Measurements from ENCODE around the gene AIFM1.
A peak's percentile ranks its signal among the peaks of the same experiment; 100 is the strongest.

The AIFM1 gene

GRCh38 chrX:130170752-130171445, 5.3 kb upstream of the AIFM1 start:
- no peak for DNase-seq (ENCODE audit: low spot score)

GRCh38 chrX:130167040-130167439, 1.4 kb upstream of the AIFM1 start:
- DNase-seq (ENCODE audit: low spot score): no peak

- DNase-seq (ENCODE audit: low spot score): no peak
These were observed 799 bp upstream of the AIFM1 start for GRCh38 chrX:130166503-130166777.

GRCh38 chrX:130165181-130165702, 399 bp downstream of the AIFM1 start:
- no peak for DNase-seq (ENCODE audit: low spot score)

- no peak for DNase-seq (ENCODE audit: low spot score)
These were observed 2.2 kb downstream of the AIFM1 start for GRCh38 chrX:130163398-130163797.

GRCh38 chrX:130162094-130162735, 3.4 kb downstream of the AIFM1 start:
- DNase-seq (ENCODE audit: low spot score): no peak

- no peak for DNase-seq (ENCODE audit: low spot score)
These were observed 5.9 kb downstream of the AIFM1 start for GRCh38 chrX:130159776-130160175.

GRCh38 chrX:130158311-130158710, 7.3 kb downstream of the AIFM1 start:
- DNase-seq (ENCODE audit: low spot score): no peak

- no peak for DNase-seq (ENCODE audit: low spot score)
These were observed 10.1 kb downstream of the AIFM1 start for GRCh38 chrX:130155564-130155963.

GRCh38 chrX:130147631-130148030, 18.0 kb downstream of the AIFM1 start:
- no peak for DNase-seq (ENCODE audit: low spot score)

GRCh38 chrX:130145123-130145522, 20.5 kb downstream of the AIFM1 start:
- no peak for DNase-seq (ENCODE audit: low spot score)

GRCh38 chrX:130144509-130144908, 21.1 kb downstream of the AIFM1 start:
- DNase-seq (ENCODE audit: low spot score): peak; percentile 15

- DNase-seq (ENCODE audit: low spot score): no peak
These were observed 26.0 kb downstream of the AIFM1 start for GRCh38 chrX:130139474-130140201.

GRCh38 chrX:130136961-130137360, 28.7 kb downstream of the AIFM1 start:
- DNase-seq (ENCODE audit: low spot score): no peak

GRCh38 chrX:130136496-130136895, 29.1 kb downstream of the AIFM1 start:
- no peak for DNase-seq (ENCODE audit: low spot score)

GRCh38 chrX:130130990-130131389, 34.7 kb downstream of the AIFM1 start:
- DNase-seq (ENCODE audit: low spot score): no peak

GRCh38 chrX:130125091-130125874, 40.4 kb downstream of the AIFM1 start:
- no peak for DNase-seq (ENCODE audit: low spot score)

GRCh38 chrX:130124577-130124976, 41.1 kb downstream of the AIFM1 start:
- no peak for DNase-seq (ENCODE audit: low spot score)

- no peak for DNase-seq (ENCODE audit: low spot score)
These were observed 44.2 kb downstream of the AIFM1 start for GRCh38 chrX:130121505-130121800.

- DNase-seq (ENCODE audit: low spot score): peak; percentile 34
These were observed 44.7 kb downstream of the AIFM1 start for GRCh38 chrX:130120746-130121504.

- DNase-seq (ENCODE audit: low spot score): no peak
These were observed 45.3 kb downstream of the AIFM1 start for GRCh38 chrX:130120321-130120731.

Measured in hematopoietic multipotent progenitor cell treated with erythropoietin and hydrocortisone succinate and interleukin-3 and kit ligand, for 17 days (in vitro differentiated cells).